Measurements from ENCODE around the gene TAF3.

The TAF3 gene

GRCh38 chr10:8037941-8038894 lies 219.9 kb downstream of the TAF3 start:
- peaks cover 100% of the 10 kb centered on the region for H3K27me3 ChIP-seq (ENCODE audit: control insufficient read depth, insufficient read depth, low read length)
- H3K27ac ChIP-seq (ENCODE audit: low read length): no peak overlapping the region
- H3K36me3 ChIP-seq (ENCODE audit: control insufficient read depth, low read depth, low read length): no peaks in the 10 kb centered on the region
- H3K9me3 ChIP-seq (ENCODE audit: control insufficient read depth, low read depth, low read length): no peaks in the 10 kb centered on the region
- no peak overlapping the region for H3K9ac ChIP-seq (ENCODE audit: low read length)
- H3K4me3 ChIP-seq (ENCODE audit: low read length): no peak overlapping the region
- peaks cover 17% of the 10 kb centered on the region for H3K4me1 ChIP-seq (ENCODE audit: control insufficient read depth, low read depth, low read length)

GRCh38 chr10:8039321-8039881 lies 221.1 kb downstream of the TAF3 start:
- H3K9me3 ChIP-seq (ENCODE audit: control insufficient read depth, low read depth, low read length): no peaks in the 10 kb centered on the region
- no peak overlapping the region for H3K27ac ChIP-seq (ENCODE audit: low read length)
- peaks cover 100% of the 10 kb centered on the region for H3K27me3 ChIP-seq (ENCODE audit: control insufficient read depth, insufficient read depth, low read length)
- H3K4me3 ChIP-seq (ENCODE audit: low read length): no peak overlapping the region
- H3K9ac ChIP-seq (ENCODE audit: low read length): no peak overlapping the region
- peaks cover 19% of the 10 kb centered on the region for H3K4me1 ChIP-seq (ENCODE audit: control insufficient read depth, low read depth, low read length)
- H3K36me3 ChIP-seq (ENCODE audit: control insufficient read depth, low read depth, low read length): no peaks in the 10 kb centered on the region

- Histone ChIP-seq H3K27me3 (ENCODE audit: control insufficient read depth, insufficient read depth, low read length) (peaks cover 100% of the 10 kb centered on the region), H3K9me3 (ENCODE audit: control insufficient read depth, low read depth, low read length) (no peaks in the 10 kb centered on the region), H3K27ac (ENCODE audit: low read length) (no peak overlapping the region), H3K4me1 (ENCODE audit: control insufficient read depth, low read depth, low read length) (peaks cover 25% of the 10 kb centered on the region), H3K4me3 (ENCODE audit: low read length) (no peak overlapping the region), H3K36me3 (ENCODE audit: control insufficient read depth, low read depth, low read length) (no peaks in the 10 kb centered on the region), H3K9ac (ENCODE audit: low read length) (no peak overlapping the region)
These were observed 222.3 kb downstream of the TAF3 start for GRCh38 chr10:8040651-8041050.

GRCh38 chr10:8041284-8041991 lies 223.1 kb downstream of the TAF3 start:
- Histone ChIP-seq H3K4me3 (ENCODE audit: low read length) (no peak overlapping the region), H3K9me3 (ENCODE audit: control insufficient read depth, low read depth, low read length) (no peaks in the 10 kb centered on the region), H3K27me3 (ENCODE audit: control insufficient read depth, insufficient read depth, low read length) (peaks cover 100% of the 10 kb centered on the region), H3K36me3 (ENCODE audit: control insufficient read depth, low read depth, low read length) (no peaks in the 10 kb centered on the region), H3K27ac (ENCODE audit: low read length) (no peak overlapping the region), H3K9ac (ENCODE audit: low read length) (no peak overlapping the region), H3K4me1 (ENCODE audit: control insufficient read depth, low read depth, low read length) (peaks cover 27% of the 10 kb centered on the region)

- H3K4me1 ChIP-seq (ENCODE audit: control insufficient read depth, low read depth, low read length): peaks cover 32% of the 10 kb centered on the region
- H3K4me3 ChIP-seq (ENCODE audit: low read length): no peak overlapping the region
- H3K9ac ChIP-seq (ENCODE audit: low read length): no peak overlapping the region
- peaks cover 100% of the 10 kb centered on the region for H3K27me3 ChIP-seq (ENCODE audit: control insufficient read depth, insufficient read depth, low read length)
- no peaks in the 10 kb centered on the region for H3K9me3 ChIP-seq (ENCODE audit: control insufficient read depth, low read depth, low read length)
- H3K36me3 ChIP-seq (ENCODE audit: control insufficient read depth, low read depth, low read length): no peaks in the 10 kb centered on the region
- no peak overlapping the region for H3K27ac ChIP-seq (ENCODE audit: low read length)
These were observed 223.9 kb downstream of the TAF3 start for GRCh38 chr10:8041992-8042720.

- H3K36me3 ChIP-seq (ENCODE audit: control insufficient read depth, low read depth, low read length): no peaks in the 10 kb centered on the region
- peaks cover 100% of the 10 kb centered on the region for H3K27me3 ChIP-seq (ENCODE audit: control insufficient read depth, insufficient read depth, low read length)
- H3K9me3 ChIP-seq (ENCODE audit: control insufficient read depth, low read depth, low read length): no peaks in the 10 kb centered on the region
- H3K9ac ChIP-seq (ENCODE audit: low read length): no peak overlapping the region
- no peak overlapping the region for H3K27ac ChIP-seq (ENCODE audit: low read length)
- peaks cover 39% of the 10 kb centered on the region for H3K4me1 ChIP-seq (ENCODE audit: control insufficient read depth, low read depth, low read length)
- H3K4me3 ChIP-seq (ENCODE audit: low read length): peak overlapping the region; percentile 9
These were observed 224.6 kb downstream of the TAF3 start for GRCh38 chr10:8042721-8043568.

GRCh38 chr10:8043569-8044306 lies 225.4 kb downstream of the TAF3 start:
- peaks cover 100% of the 10 kb centered on the region for H3K27me3 ChIP-seq (ENCODE audit: control insufficient read depth, insufficient read depth, low read length)
- H3K4me1 ChIP-seq (ENCODE audit: control insufficient read depth, low read depth, low read length): peaks cover 43% of the 10 kb centered on the region

GRCh38 chr10:8044331-8044907 lies 226.1 kb downstream of the TAF3 start:
- Histone ChIP-seq H3K27me3 (ENCODE audit: control insufficient read depth, insufficient read depth, low read length) (peaks cover 100% of the 10 kb centered on the region), H3K27ac (ENCODE audit: low read length) (no peak overlapping the region), H3K36me3 (ENCODE audit: control insufficient read depth, low read depth, low read length) (no peaks in the 10 kb centered on the region), H3K9ac (ENCODE audit: low read length) (no peak overlapping the region), H3K4me1 (ENCODE audit: control insufficient read depth, low read depth, low read length) (peaks cover 43% of the 10 kb centered on the region), H3K9me3 (ENCODE audit: control insufficient read depth, low read depth, low read length) (no peaks in the 10 kb centered on the region), H3K4me3 (ENCODE audit: low read length) (peak overlapping the region; percentile 51)

More at GRCh38 chr10:8043569-8044306, 225.4 kb downstream of the TAF3 start:
- Histone ChIP-seq H3K4me3 (ENCODE audit: low read length) (peak overlapping the region; percentile 51), H3K36me3 (ENCODE audit: control insufficient read depth, low read depth, low read length) (no peaks in the 10 kb centered on the region), H3K9me3 (ENCODE audit: control insufficient read depth, low read depth, low read length) (no peaks in the 10 kb centered on the region), H3K9ac (ENCODE audit: low read length) (no peak overlapping the region), H3K27ac (ENCODE audit: low read length) (no peak overlapping the region)

GRCh38 chr10:8044908-8045725 lies 226.8 kb downstream of the TAF3 start:
- Histone ChIP-seq H3K9me3 (ENCODE audit: control insufficient read depth, low read depth, low read length) (no peaks in the 10 kb centered on the region), H3K36me3 (ENCODE audit: control insufficient read depth, low read depth, low read length) (no peaks in the 10 kb centered on the region), H3K4me3 (ENCODE audit: low read length) (peak overlapping the region; percentile 51), H3K4me1 (ENCODE audit: control insufficient read depth, low read depth, low read length) (peaks cover 43% of the 10 kb centered on the region), H3K27me3 (ENCODE audit: control insufficient read depth, insufficient read depth, low read length) (peaks cover 100% of the 10 kb centered on the region), H3K9ac (ENCODE audit: low read length) (no peak overlapping the region), H3K27ac (ENCODE audit: low read length) (no peak overlapping the region)
